GM04504 (cell line): ENCODE results near the gene NOL3.

Source experiments
- DNase-seq: peaks from one replicate; pipeline ENCODE4 v3.0.0-alpha.2; 2012; ENCODE audit warnings: low read depth

The NOL3 gene

GRCh38 chr16:67170949-67171649 lies 761 bp downstream of the NOL3 start:
- DNase-seq: no peak

GRCh38 chr16:67173323-67173722 lies 3.0 kb downstream of the NOL3 start:
- no peak for DNase-seq

GRCh38 chr16:67173808-67174705 lies 3.7 kb downstream of the NOL3 start:
- peak; percentile 50 for DNase-seq

GRCh38 chr16:67174706-67175231 lies 4.4 kb downstream of the NOL3 start:
- no peak for DNase-seq

GRCh38 chr16:67176662-67177061 lies 6.3 kb downstream of the NOL3 start:
- no peak for DNase-seq

GRCh38 chr16:67177743-67178699 lies 7.7 kb downstream of the NOL3 start:
- DNase-seq: no peak

- no peak for DNase-seq
These were observed 9.2 kb downstream of the NOL3 start for GRCh38 chr16:67179421-67180080.

- no peak for DNase-seq
These were observed 9.8 kb downstream of the NOL3 start for GRCh38 chr16:67180166-67180565.

GRCh38 chr16:67181346-67181745 lies 11.0 kb downstream of the NOL3 start:
- DNase-seq: peak; percentile 77

GRCh38 chr16:67182288-67182687 lies 11.9 kb downstream of the NOL3 start:
- no peak for DNase-seq

- DNase-seq: no peak
These were observed 12.9 kb downstream of the NOL3 start for GRCh38 chr16:67183284-67183626.

- peak; percentile 95 for DNase-seq
These were observed 13.5 kb downstream of the NOL3 start, which contains the start of gene MATCAP1 for GRCh38 chr16:67183627-67184452. MATCAP1 (minus strand) TSS chr16:67183963; CDS start chr16:67180610, 3,353 bp downstream.

- DNase-seq: no peak
These were observed 14.2 kb downstream of the NOL3 start for GRCh38 chr16:67184453-67184994.

- peak; percentile 77 for DNase-seq
These were observed 14.8 kb downstream of the NOL3 start for GRCh38 chr16:67184995-67185650.

- no peak for DNase-seq
These were observed 15.4 kb downstream of the NOL3 start for GRCh38 chr16:67185651-67186134.

- DNase-seq: no peak
These were observed 16.2 kb downstream of the NOL3 start for GRCh38 chr16:67186550-67186950.

GRCh38 chr16:67187175-67187890 lies 17.0 kb downstream of the NOL3 start:
- no peak for DNase-seq

- no peak for DNase-seq
These were observed 18.0 kb downstream of the NOL3 start for GRCh38 chr16:67188323-67188722.

GRCh38 chr16:67188798-67189197 lies 18.5 kb downstream of the NOL3 start:
- DNase-seq: no peak
